Spleen (tissue), 7 donors: ENCODE measurements around the gene RNFT2.

ENCODE experiments used
- CTCF ChIP-seq, 11 experiments: fragments of 200-600 bp in 7 of 11; fragments of 450-650 bp in 4 of 11; sonication (generic) in 4 of 11; IDR thresholded peaks in 8 of 11; conservative IDR thresholded peaks in 3 of 11; 1 replicate in 7 of 11; 2 replicates in 4 of 11; pipeline versions ENCODE4 v1.4.0 to v1.8.0; 2016 to 2021; ENCODE audit warnings: antibody characterized with exemption in 11 of 11, inconsistent platforms in 4 of 11, mild to moderate bottlenecking in 1 of 11
- POLR2A ChIP-seq, 3 donors: fragments of 450-650 bp; IDR thresholded peaks; one replicate each; pipeline ENCODE4 v1.5.1; 2017; ENCODE audit warnings: antibody characterized with exemption in 3 of 3, mild to moderate bottlenecking in 1 of 3
- POLR2AphosphoS5 ChIP-seq, 3 donors: sonication (generic); formaldehyde crosslinking; IDR thresholded peaks; one replicate each; pipeline ENCODE4 v1.5.1; 2017; ENCODE audit warnings: antibody characterized with exemption in 3 of 3
- donor health status: DM: no; HTN: no; CAD: no; lungs with moderate emphysema.
- donor health status: DM: no; HTN: no; CAD: no.
- donor health status: DM: no; HTN: no; CAD: no.

DNA sequence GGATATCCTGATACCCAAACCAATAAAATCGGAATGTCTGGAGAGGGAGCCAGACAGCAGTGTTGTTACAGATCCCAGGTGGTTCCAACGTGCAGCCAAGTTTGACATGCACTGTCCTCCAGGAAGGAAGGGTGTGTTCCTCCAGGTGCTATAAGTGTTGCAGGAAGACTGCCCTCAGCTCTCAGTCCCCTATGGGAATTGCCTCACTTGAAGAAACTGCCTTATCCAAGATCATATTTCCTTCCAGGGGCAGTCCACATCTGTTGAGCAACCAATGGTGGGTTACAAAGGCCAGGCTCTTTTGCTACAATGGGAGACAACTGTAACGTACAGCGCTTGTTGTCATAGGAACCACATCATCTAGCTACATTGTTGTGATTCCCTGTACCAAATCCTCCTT lies 159.4 kb downstream of the RNFT2 start:
- no peak for TF ChIP-seq POLR2A (IDR thresholded peaks at IDR 0.05)
- TF ChIP-seq CTCF (IDR thresholded peaks at IDR 0.05 in 8 of 11, conservative IDR thresholded peaks at IDR 0.05 in 3 of 11) = no peak
- TF ChIP-seq POLR2AphosphoS5 (IDR thresholded peaks at IDR 0.05) = no peak
